Inflammatory macrophage (primary cell): Measurements from ENCODE around the gene TMEM63A.
"Not testable (repeated sequence)": the region's sequence is repeated elsewhere in the genome, so short reads cannot be mapped to it uniquely, and the experiment has no call there.

Experiments used
- DNase-seq, 2 donors: peaks; one replicate each; pipeline ENCODE4 v3.0.0-alpha.2; 2020 to 2022
- total RNA-seq, 18 experiments: gene quantifications; one replicate each; lab custom pipeline; 2026; ENCODE audit warnings: mixed read lengths in 6 of 18, inconsistent platforms in 2 of 18; lab: John Stamatoyannopoulos, UW

TMEM63A gene
- total RNA-seq = 67.7 to 180 (median 120) reads per million in 18 experiments

GRCh38 chr1:225881959-225882693 lies at the start of gene TMEM63A:
TSS of gene TMEM63A (minus strand) at chr1:225882380. CDS start at chr1:225877580, 4,800 bp downstream.
- peak; percentile 91 to 93 for DNase-seq

- DNase-seq = no peak
These were observed 49.3 kb upstream of the TMEM63A start for GRCh38 chr1:225931270-225932136.

- DNase-seq = no peak
These were observed 48.4 kb upstream of the TMEM63A start for GRCh38 chr1:225930566-225930965.

GRCh38 chr1:225929462-225929861 lies 47.3 kb upstream of the TMEM63A start:
- not testable (repeated sequence) for DNase-seq

- no peak for DNase-seq
These were observed 46.3 kb upstream of the TMEM63A start for GRCh38 chr1:225928186-225929175.

- DNase-seq = no peak
These were observed 44.5 kb upstream of the TMEM63A start for GRCh38 chr1:225926551-225927113.

- peak; percentile 97 to 98 for DNase-seq
These were observed 41.7 kb upstream of the TMEM63A start, which contains the start of gene PYCR2 for GRCh38 chr1:225923692-225924555. TSS of gene PYCR2 (minus strand) at chr1:225924250. CDS start at chr1:225924110, 140 bp downstream.

- DNase-seq = no peak
These were observed 41.2 kb upstream of the TMEM63A start for GRCh38 chr1:225923381-225923691.

- DNase-seq = no peak
These were observed 39.8 kb upstream of the TMEM63A start for GRCh38 chr1:225921734-225922709.

GRCh38 chr1:225919906-225920305 lies 37.7 kb upstream of the TMEM63A start:
- DNase-seq = peak; percentile 8 to 12

GRCh38 chr1:225918280-225918679 lies 36.1 kb upstream of the TMEM63A start:
- no peak for DNase-seq

- no peak for DNase-seq
These were observed 35.4 kb upstream of the TMEM63A start for GRCh38 chr1:225917536-225917935.

- no peak for DNase-seq
These were observed 34.9 kb upstream of the TMEM63A start for GRCh38 chr1:225917101-225917500.

GRCh38 chr1:225915538-225915991 lies 33.4 kb upstream of the TMEM63A start:
- DNase-seq = no peak

GRCh38 chr1:225914947-225915346 lies 32.8 kb upstream of the TMEM63A start:
- no peak for DNase-seq

GRCh38 chr1:225914391-225914790 lies 32.2 kb upstream of the TMEM63A start:
- no peak for DNase-seq

- DNase-seq = peak; percentile 54 to 61
These were observed 29.3 kb upstream of the TMEM63A start for GRCh38 chr1:225911191-225912130.

GRCh38 chr1:225909477-225909876 lies 27.3 kb upstream of the TMEM63A start:
- no peak for DNase-seq
